ENCODE results near the gene ZSWIM9. TPM values are rescaled to one million over a fixed set of nuclear protein-coding genes. Genes with fewer than 3 reads are reported as not detected.
"Not testable (repeated sequence)": the region's sequence is repeated elsewhere in the genome, so short reads cannot be mapped to it uniquely, and the experiment has no call there.

The ZSWIM9 gene
- total RNA-seq, 2 experiments from 2014 or later = 10.2 to 13.3 TPM

GRCh38 chr19:48206397-48207093 is 36.1 kb downstream of the ZSWIM9 start:
- POLR2A ChIA-PET = interaction anchor here (0.5 to 0.7 kb wide), 2 partner anchors 67 to 771 kb away, joined by 3 to 4 read pairs; no protein-coding TSS in a partner anchor
- Mint-ChIP-seq H3K4me1 (peaks cover 20% of the 10 kb centered on the region), H3K9me3 (no peaks in the 10 kb centered on the region), H3K36me3 (peaks cover 24% of the 10 kb centered on the region), H3K27ac (peak overlapping the region; percentile 22), H3K4me3 (no peak overlapping the region), H3K27me3 (no peaks in the 10 kb centered on the region)
- no peak for DNase-seq
- ATAC-seq (ENCODE audit: low read depth) = no peak

- H3K27ac Mint-ChIP-seq = peak overlapping the region; percentile 2
Observed at GRCh38 chr19:48210005-48210404, 39.5 kb downstream of the ZSWIM9 start.

GRCh38 chr19:48213959-48214358 is 43.5 kb downstream of the ZSWIM9 start:
- Mint-ChIP-seq H3K27me3 (no peaks in the 10 kb centered on the region), H3K27ac (no peak overlapping the region), H3K36me3 (peaks cover 42% of the 10 kb centered on the region), H3K9me3 (no peaks in the 10 kb centered on the region), H3K4me3 (no peak overlapping the region), H3K4me1 (peaks cover 11% of the 10 kb centered on the region)
- no peak for DNase-seq
- POLR2A ChIA-PET = no interaction called here
- no peak for ATAC-seq (ENCODE audit: low read depth)

More at GRCh38 chr19:48210005-48210404, 39.5 kb downstream of the ZSWIM9 start:
- Mint-ChIP-seq H3K27me3 (no peaks in the 10 kb centered on the region), H3K9me3 (no peaks in the 10 kb centered on the region), H3K4me3 (no peak overlapping the region), H3K36me3 (peaks cover 36% of the 10 kb centered on the region), H3K4me1 (peaks cover 25% of the 10 kb centered on the region)
- POLR2A ChIA-PET = no interaction called here
- ATAC-seq (ENCODE audit: low read depth) = no peak
- DNase-seq = no peak

- no peak for DNase-seq
- Mint-ChIP-seq H3K9me3 (no peaks in the 10 kb centered on the region), H3K27ac (no peak overlapping the region), H3K4me3 (no peak overlapping the region), H3K4me1 (peaks cover 9% of the 10 kb centered on the region), H3K36me3 (peaks cover 35% of the 10 kb centered on the region), H3K27me3 (no peaks in the 10 kb centered on the region)
- POLR2A ChIA-PET = interaction anchor here (1.4 kb wide), 1 partner anchor 12 kb away, joined by 5 read pairs; no protein-coding TSS in a partner anchor
- no peak for ATAC-seq (ENCODE audit: low read depth)
Observed at GRCh38 chr19:48216933-48217332, 46.5 kb downstream of the ZSWIM9 start.

- Mint-ChIP-seq H3K4me3 (no peak overlapping the region), H3K36me3 (peaks cover 33% of the 10 kb centered on the region), H3K27me3 (no peaks in the 10 kb centered on the region), H3K4me1 (peaks cover 3% of the 10 kb centered on the region), H3K27ac (no peak overlapping the region), H3K9me3 (no peaks in the 10 kb centered on the region)
- ATAC-seq (ENCODE audit: low read depth) (no peak), DNase-seq (no peak)
- POLR2A ChIA-PET = interaction anchor here (0.9 to 1.1 kb wide), 2 partner anchors 14 to 40 kb away, joined by 3 read pairs; no protein-coding TSS in a partner anchor
Observed at GRCh38 chr19:48218997-48219396, 48.5 kb downstream of the ZSWIM9 start.

GRCh38 chr19:48220784-48221183 is 50.3 kb downstream of the ZSWIM9 start:
- not testable (repeated sequence) for DNase-seq; ATAC-seq (ENCODE audit: low read depth); H3K4me1 Mint-ChIP-seq; H3K4me3 Mint-ChIP-seq; H3K27me3 Mint-ChIP-seq; H3K9me3 Mint-ChIP-seq
- POLR2A ChIA-PET = interaction anchor here (1.3 kb wide), 1 partner anchor 17 kb away, joined by 5 read pairs; no protein-coding TSS in a partner anchor
- Mint-ChIP-seq H3K27ac (peak overlapping the region; percentile 23), H3K36me3 (peaks cover 29% of the 10 kb centered on the region)

- H3K27me3 Mint-ChIP-seq = no peaks in the 10 kb centered on the region
- H3K9me3 Mint-ChIP-seq = no peaks in the 10 kb centered on the region
- H3K27ac Mint-ChIP-seq = no peak overlapping the region
- H3K4me1 Mint-ChIP-seq = peaks cover 2% of the 10 kb centered on the region
- DNase-seq (no peak), ATAC-seq (ENCODE audit: low read depth) (no peak)
- peaks cover 23% of the 10 kb centered on the region for H3K36me3 Mint-ChIP-seq
- POLR2A ChIA-PET = interaction anchor here (1.3 kb wide), 1 partner anchor 18 kb away, joined by 5 read pairs; no protein-coding TSS in a partner anchor
- H3K4me3 Mint-ChIP-seq = no peak overlapping the region
Observed at GRCh38 chr19:48221628-48222027, 51.1 kb downstream of the ZSWIM9 start.

GRCh38 chr19:48230555-48231129 is 60.2 kb downstream of the ZSWIM9 start:
- no peaks in the 10 kb centered on the region for H3K27me3 Mint-ChIP-seq
- POLR2A ChIA-PET = interaction anchor here (1.3 to 3.3 kb wide), 3 partner anchors 14 to 27 kb away, joined by 3 to 9 read pairs (median 6); no protein-coding TSS in a partner anchor
- peak overlapping the region; percentile 56 for H3K27ac Mint-ChIP-seq
- no peaks in the 10 kb centered on the region for H3K9me3 Mint-ChIP-seq
- ATAC-seq (ENCODE audit: low read depth) = peak; percentile 87
- peak; percentile 64 for DNase-seq
- peaks cover 28% of the 10 kb centered on the region for H3K4me1 Mint-ChIP-seq
- peaks cover 48% of the 10 kb centered on the region for H3K36me3 Mint-ChIP-seq
- H3K4me3 Mint-ChIP-seq = no peak overlapping the region

GRCh38 chr19:48237057-48237456 is 66.6 kb downstream of the ZSWIM9 start:
- ATAC-seq (ENCODE audit: low read depth) (no peak), DNase-seq (no peak)
- peaks cover 17% of the 10 kb centered on the region for H3K4me1 Mint-ChIP-seq
- no peak overlapping the region for H3K4me3 Mint-ChIP-seq
- no peaks in the 10 kb centered on the region for H3K27me3 Mint-ChIP-seq
- H3K27ac Mint-ChIP-seq = no peak overlapping the region
- POLR2A ChIA-PET = interaction anchor here (1.0 to 1.4 kb wide), 2 partner anchors 12 to 33 kb away, joined by 3 to 4 read pairs; no protein-coding TSS in a partner anchor
- no peaks in the 10 kb centered on the region for H3K9me3 Mint-ChIP-seq
- H3K36me3 Mint-ChIP-seq = peaks cover 50% of the 10 kb centered on the region

GRCh38 chr19:48239120-48239519 is 68.6 kb downstream of the ZSWIM9 start:
- Mint-ChIP-seq H3K27ac (no peak overlapping the region), H3K4me1 (peaks cover 16% of the 10 kb centered on the region), H3K4me3 (no peak overlapping the region)

GRCh38 chr19:48239582-48240141 is 69.2 kb downstream of the ZSWIM9 start:
- Mint-ChIP-seq H3K27ac (no peak overlapping the region), H3K27me3 (no peaks in the 10 kb centered on the region)

More at GRCh38 chr19:48239120-48239519, 68.6 kb downstream of the ZSWIM9 start:
- Mint-ChIP-seq H3K27me3 (no peaks in the 10 kb centered on the region), H3K9me3 (no peaks in the 10 kb centered on the region), H3K36me3 (peaks cover 45% of the 10 kb centered on the region)
- POLR2A ChIA-PET = interaction anchor here (1.0 kb wide), 1 partner anchor 10 kb away, joined by 3 read pairs; no protein-coding TSS in a partner anchor
- no peak for ATAC-seq (ENCODE audit: low read depth)
- no peak for DNase-seq

GRCh38 chr19:48241771-48242170 is 71.3 kb downstream of the ZSWIM9 start:
- not testable (repeated sequence) for ATAC-seq (ENCODE audit: low read depth); DNase-seq; H3K9me3 Mint-ChIP-seq; H3K4me3 Mint-ChIP-seq; H3K27me3 Mint-ChIP-seq
- Mint-ChIP-seq H3K27ac (peak overlapping the region; percentile 36), H3K4me1 (peaks cover 38% of the 10 kb centered on the region), H3K36me3 (peaks cover 53% of the 10 kb centered on the region)
- POLR2A ChIA-PET = interaction anchor here (1.3 kb wide), 1 partner anchor 72 kb away, joined by 3 read pairs; no protein-coding TSS in a partner anchor

More at GRCh38 chr19:48239582-48240141, 69.2 kb downstream of the ZSWIM9 start:
- POLR2A ChIA-PET = interaction anchor here (1.0 kb wide), 1 partner anchor 9 kb away, joined by 3 read pairs; no protein-coding TSS in a partner anchor
- no peak for DNase-seq
- no peaks in the 10 kb centered on the region for H3K9me3 Mint-ChIP-seq
- H3K4me1 Mint-ChIP-seq = peaks cover 20% of the 10 kb centered on the region
- no peak overlapping the region for H3K4me3 Mint-ChIP-seq
- H3K36me3 Mint-ChIP-seq = peaks cover 46% of the 10 kb centered on the region
- no peak for ATAC-seq (ENCODE audit: low read depth)

- H3K36me3 Mint-ChIP-seq = peaks cover 57% of the 10 kb centered on the region
- no peak for DNase-seq
- peak; percentile 88 for ATAC-seq (ENCODE audit: low read depth)
- no peaks in the 10 kb centered on the region for H3K27me3 Mint-ChIP-seq
- H3K4me3 Mint-ChIP-seq = peak overlapping the region; percentile 75
- no peaks in the 10 kb centered on the region for H3K9me3 Mint-ChIP-seq
- POLR2A ChIA-PET = interaction anchor here (1.0 to 2.0 kb wide), 3 partner anchors 11 to 41 kb away, joined by 3 to 13 read pairs (median 7); partner anchors contain the start of gene CARD8
- peak overlapping the region; percentile 85 for H3K27ac Mint-ChIP-seq
- H3K4me1 Mint-ChIP-seq = peaks cover 44% of the 10 kb centered on the region
Observed at GRCh38 chr19:48244281-48244680, 73.8 kb downstream of the ZSWIM9 start.

Measured in activated naive CD8-positive, alpha-beta T cell treated with anti-CD3 and anti-CD28 coated beads, Interleukin-2, amount 10 ng/mL, durations not matched to agents 7 days and 5 days (primary cell).